WTC11 (cell line): Measurements from ENCODE around the gene APOBEC3H.

Source experiments
- FOXJ3 ChIP-seq: sonication (generic); formaldehyde crosslinking; IDR thresholded peaks from 2 replicates; pipeline ENCODE4 v1.9.0; 2021; ENCODE audit warnings: missing genetic modification reagents, mild to moderate bottlenecking, borderline replicate concordance
- JAZF1 ChIP-seq: fragments of 250-450 bp; sonication (Bioruptor Pico); IDR thresholded peaks from 2 replicates; pipeline ENCODE4 v1.9.0; 2021; ENCODE audit warnings: moderate library complexity, mild to moderate bottlenecking, inconsistent platforms
- MXD4 ChIP-seq: fragments of 250-450 bp; sonication (Bioruptor Pico); IDR thresholded peaks from 2 replicates; pipeline ENCODE4 v1.8.0; 2021; ENCODE audit warnings: mild to moderate bottlenecking, moderate library complexity, borderline replicate concordance
- SOX15 ChIP-seq: fragments of 250-450 bp; sonication (Bioruptor Pico); IDR thresholded peaks from 2 replicates; pipeline ENCODE4 v1.9.0; 2021; ENCODE audit warnings: mild to moderate bottlenecking
- TEAD4 ChIP-seq: sonication (generic); formaldehyde crosslinking; IDR thresholded peaks from 2 replicates; pipeline ENCODE4 v1.8.0; 2022; ENCODE audit warnings: mild to moderate bottlenecking, missing genetic modification reagents
- TF ChIP-seq, protein P1 (sequence below): sonication (generic); formaldehyde crosslinking; IDR thresholded peaks from 2 replicates; pipeline ENCODE4 v1.8.1; 2022; ENCODE audit warnings: mild to moderate bottlenecking, missing genetic modification reagents, moderate library complexity, borderline replicate concordance
- TF ChIP-seq, protein P2 (sequence below): fragments of 200-600 bp; IDR thresholded peaks from 2 replicates; pipeline ENCODE4 v1.8.0; 2022; ENCODE audit warnings: antibody characterized with exemption
- TF ChIP-seq, protein P3 (sequence below): sonication (generic); formaldehyde crosslinking; IDR thresholded peaks from 2 replicates; pipeline ENCODE4 v1.8.1; 2023; ENCODE audit warnings: mild to moderate bottlenecking, missing genetic modification reagents, borderline replicate concordance
- TF ChIP-seq, protein P4 (sequence below): sonication (generic); formaldehyde crosslinking; conservative IDR thresholded peaks from 2 replicates; pipeline ENCODE4 v1.8.1; 2022; ENCODE audit warnings: mild to moderate bottlenecking, missing genetic modification reagents

DNA sequence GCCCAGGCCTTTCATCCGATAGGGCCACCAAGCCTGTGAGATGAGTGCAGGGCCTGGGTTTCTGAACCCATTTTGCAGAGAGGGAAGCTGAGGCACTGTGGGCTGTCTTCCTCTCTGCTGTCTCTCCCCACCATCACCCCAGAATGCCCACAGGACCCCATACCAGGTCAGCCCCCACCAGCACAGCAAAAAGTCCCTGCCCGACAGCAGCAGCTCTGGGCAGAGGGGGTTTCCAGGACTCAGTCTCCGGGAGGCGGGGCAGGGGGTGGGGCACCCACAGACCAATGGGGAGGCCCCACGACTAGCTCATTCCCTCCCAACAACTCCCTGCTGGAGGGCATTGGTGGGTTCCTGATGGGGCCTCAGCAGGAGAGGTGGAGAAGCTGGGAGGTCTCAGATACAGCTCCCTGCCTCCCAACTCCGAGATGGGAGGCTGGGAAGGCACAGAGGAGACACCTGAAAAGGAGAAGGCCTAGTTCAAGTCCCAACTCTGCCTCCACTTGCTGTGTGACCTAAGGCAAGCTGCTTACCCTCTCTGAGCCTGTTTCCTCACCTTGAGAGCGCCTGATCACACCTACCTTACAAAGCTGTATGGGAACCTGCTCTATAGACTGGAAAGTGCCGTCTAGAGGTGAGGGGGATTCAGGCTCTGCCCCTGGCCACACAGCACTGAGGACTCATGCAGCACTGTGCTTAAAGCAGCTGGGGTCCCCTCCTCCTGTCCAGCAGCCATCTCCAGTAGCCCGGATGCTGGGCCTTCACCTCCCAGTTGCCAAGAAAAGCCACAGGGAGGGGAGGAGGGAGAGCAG, 51.9 kb downstream of the APOBEC3H start:
- TF ChIP-seq, protein P1, sequence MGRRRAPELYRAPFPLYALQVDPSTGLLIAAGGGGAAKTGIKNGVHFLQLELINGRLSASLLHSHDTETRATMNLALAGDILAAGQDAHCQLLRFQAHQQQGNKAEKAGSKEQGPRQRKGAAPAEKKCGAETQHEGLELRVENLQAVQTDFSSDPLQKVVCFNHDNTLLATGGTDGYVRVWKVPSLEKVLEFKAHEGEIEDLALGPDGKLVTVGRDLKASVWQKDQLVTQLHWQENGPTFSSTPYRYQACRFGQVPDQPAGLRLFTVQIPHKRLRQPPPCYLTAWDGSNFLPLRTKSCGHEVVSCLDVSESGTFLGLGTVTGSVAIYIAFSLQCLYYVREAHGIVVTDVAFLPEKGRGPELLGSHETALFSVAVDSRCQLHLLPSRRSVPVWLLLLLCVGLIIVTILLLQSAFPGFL (CRISPR knock-in tag) = no peak
- TF ChIP-seq, protein P2, sequence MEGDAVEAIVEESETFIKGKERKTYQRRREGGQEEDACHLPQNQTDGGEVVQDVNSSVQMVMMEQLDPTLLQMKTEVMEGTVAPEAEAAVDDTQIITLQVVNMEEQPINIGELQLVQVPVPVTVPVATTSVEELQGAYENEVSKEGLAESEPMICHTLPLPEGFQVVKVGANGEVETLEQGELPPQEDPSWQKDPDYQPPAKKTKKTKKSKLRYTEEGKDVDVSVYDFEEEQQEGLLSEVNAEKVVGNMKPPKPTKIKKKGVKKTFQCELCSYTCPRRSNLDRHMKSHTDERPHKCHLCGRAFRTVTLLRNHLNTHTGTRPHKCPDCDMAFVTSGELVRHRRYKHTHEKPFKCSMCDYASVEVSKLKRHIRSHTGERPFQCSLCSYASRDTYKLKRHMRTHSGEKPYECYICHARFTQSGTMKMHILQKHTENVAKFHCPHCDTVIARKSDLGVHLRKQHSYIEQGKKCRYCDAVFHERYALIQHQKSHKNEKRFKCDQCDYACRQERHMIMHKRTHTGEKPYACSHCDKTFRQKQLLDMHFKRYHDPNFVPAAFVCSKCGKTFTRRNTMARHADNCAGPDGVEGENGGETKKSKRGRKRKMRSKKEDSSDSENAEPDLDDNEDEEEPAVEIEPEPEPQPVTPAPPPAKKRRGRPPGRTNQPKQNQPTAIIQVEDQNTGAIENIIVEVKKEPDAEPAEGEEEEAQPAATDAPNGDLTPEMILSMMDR = no peak
- TF ChIP-seq, protein P3, sequence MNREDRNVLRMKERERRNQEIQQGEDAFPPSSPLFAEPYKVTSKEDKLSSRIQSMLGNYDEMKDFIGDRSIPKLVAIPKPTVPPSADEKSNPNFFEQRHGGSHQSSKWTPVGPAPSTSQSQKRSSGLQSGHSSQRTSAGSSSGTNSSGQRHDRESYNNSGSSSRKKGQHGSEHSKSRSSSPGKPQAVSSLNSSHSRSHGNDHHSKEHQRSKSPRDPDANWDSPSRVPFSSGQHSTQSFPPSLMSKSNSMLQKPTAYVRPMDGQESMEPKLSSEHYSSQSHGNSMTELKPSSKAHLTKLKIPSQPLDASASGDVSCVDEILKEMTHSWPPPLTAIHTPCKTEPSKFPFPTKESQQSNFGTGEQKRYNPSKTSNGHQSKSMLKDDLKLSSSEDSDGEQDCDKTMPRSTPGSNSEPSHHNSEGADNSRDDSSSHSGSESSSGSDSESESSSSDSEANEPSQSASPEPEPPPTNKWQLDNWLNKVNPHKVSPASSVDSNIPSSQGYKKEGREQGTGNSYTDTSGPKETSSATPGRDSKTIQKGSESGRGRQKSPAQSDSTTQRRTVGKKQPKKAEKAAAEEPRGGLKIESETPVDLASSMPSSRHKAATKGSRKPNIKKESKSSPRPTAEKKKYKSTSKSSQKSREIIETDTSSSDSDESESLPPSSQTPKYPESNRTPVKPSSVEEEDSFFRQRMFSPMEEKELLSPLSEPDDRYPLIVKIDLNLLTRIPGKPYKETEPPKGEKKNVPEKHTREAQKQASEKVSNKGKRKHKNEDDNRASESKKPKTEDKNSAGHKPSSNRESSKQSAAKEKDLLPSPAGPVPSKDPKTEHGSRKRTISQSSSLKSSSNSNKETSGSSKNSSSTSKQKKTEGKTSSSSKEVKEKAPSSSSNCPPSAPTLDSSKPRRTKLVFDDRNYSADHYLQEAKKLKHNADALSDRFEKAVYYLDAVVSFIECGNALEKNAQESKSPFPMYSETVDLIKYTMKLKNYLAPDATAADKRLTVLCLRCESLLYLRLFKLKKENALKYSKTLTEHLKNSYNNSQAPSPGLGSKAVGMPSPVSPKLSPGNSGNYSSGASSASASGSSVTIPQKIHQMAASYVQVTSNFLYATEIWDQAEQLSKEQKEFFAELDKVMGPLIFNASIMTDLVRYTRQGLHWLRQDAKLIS (CRISPR knock-in tag) = no peak
- TF ChIP-seq SOX15 (CRISPR knock-in tag) (no peak), FOXJ3 (CRISPR knock-in tag) (no peak), JAZF1 (CRISPR knock-in tag) (no peak), TEAD4 (CRISPR knock-in tag) (no peak), MXD4 (CRISPR knock-in tag) (no peak)
- TF ChIP-seq, protein P4, sequence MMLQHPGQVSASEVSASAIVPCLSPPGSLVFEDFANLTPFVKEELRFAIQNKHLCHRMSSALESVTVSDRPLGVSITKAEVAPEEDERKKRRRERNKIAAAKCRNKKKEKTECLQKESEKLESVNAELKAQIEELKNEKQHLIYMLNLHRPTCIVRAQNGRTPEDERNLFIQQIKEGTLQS = no peak
